GM13976 (cell line): Measurements from ENCODE around the gene ERICH6.

Experiments used
- DNase-seq: peaks from one replicate; pipeline ENCODE4 v3.0.0; 2012; ENCODE audit warnings: low spot score
- CTCF ChIP-seq: IDR thresholded peaks from 2 replicates; pipeline ENCODE4 v1.5.1; 2012; ENCODE audit warnings: borderline replicate concordance, mild to moderate bottlenecking; ENCODE audit not compliant: insufficient read depth; ENCODE audit errors: extremely low read depth, missing control alignments, control extremely low read depth
- in situ Hi-C: fragments of 300-500 bp; cut with MboI; formaldehyde crosslinking; loops from one replicate; pipeline ENCODE4 v1.12.0; 2022; ENCODE audit warnings: low sequenced_read_pairs, mixed read lengths, inconsistent platforms; ENCODE audit not compliant: unreplicated experiment

ERICH6 gene

GRCh38 chr3:150746791-150747590 lies 43.3 kb upstream of the ERICH6 start:
- no peak for TF ChIP-seq CTCF
- no peak for DNase-seq
- in situ Hi-C loops, result no loop called here

GRCh38 chr3:150745832-150746231 lies 42.1 kb upstream of the ERICH6 start:
- in situ Hi-C loops, result no loop called here
- TF ChIP-seq CTCF, result no peak
- no peak for DNase-seq

DNA sequence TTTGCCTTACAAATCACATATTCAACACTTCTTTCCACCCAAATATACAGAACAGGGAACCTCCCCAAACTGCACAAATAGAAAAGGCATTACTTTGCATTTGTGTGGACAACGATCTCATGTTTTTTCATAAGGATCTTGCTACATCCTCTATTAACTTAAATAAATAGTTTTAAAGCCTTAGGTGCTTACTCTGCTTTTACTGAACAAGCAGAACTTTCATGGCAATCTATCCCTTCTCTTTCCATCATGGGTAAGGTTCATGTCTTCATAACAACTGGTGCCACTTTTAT lies 41.1 kb upstream of the ERICH6 start:
- TF ChIP-seq CTCF, result no peak
- no peak for DNase-seq
- in situ Hi-C loops, result no loop called here

GRCh38 chr3:150744041-150744918 lies 40.6 kb upstream of the ERICH6 start:
- no peak for TF ChIP-seq CTCF
- in situ Hi-C loops, result no loop called here
- no peak for DNase-seq

DNA sequence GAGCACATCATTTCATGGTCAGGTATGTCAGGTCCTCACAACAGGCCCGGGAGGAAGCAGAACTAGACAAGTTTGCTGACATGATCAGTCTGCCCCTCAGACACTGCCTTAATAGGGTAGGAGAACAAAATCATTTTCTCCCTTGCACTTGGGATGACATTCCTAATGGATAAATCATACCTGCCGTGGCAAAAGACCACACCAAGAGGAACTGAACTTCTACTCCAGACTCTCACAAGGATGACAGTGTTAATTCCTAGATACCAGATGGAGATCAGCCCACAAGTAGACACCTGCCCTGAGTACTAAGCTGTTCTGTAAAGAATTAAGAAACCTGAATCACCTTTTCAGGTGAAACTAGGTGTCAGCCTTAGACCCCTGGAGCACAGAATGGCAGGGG lies 39.8 kb upstream of the ERICH6 start:
- TF ChIP-seq CTCF, result no peak
- DNase-seq, result no peak

GRCh38 chr3:150742679-150743078 lies 39.0 kb upstream of the ERICH6 start:
- TF ChIP-seq CTCF, result no peak
- in situ Hi-C loops, result no loop called here
- no peak for DNase-seq

More for the DNA sequence above, 39.8 kb upstream of the ERICH6 start:
- in situ Hi-C loops, result no loop called here

DNA sequence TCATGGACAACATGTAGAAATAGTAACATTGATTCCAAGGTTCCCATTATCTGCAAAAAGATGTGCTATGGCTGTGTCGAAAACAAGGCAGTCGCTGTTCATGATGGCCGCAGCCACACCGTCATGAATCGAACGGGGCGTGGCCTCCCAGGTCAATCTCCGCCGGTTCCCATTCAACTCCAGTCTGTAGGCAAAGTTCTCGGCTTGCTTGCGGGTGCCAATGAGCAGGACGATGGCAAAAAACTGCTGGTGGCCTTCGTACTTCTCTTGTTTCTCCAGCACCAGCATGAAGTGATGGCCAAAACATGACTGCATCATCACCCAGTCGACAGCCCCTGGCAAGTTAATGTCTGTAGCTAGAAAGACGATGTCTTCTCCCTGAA lies 38.4 kb upstream of the ERICH6 start:
- DNase-seq, result no peak
- no peak for TF ChIP-seq CTCF
- in situ Hi-C loops, result no loop called here
